K562 (cell line): ENCODE data around the gene SLC36A3. TPM values are rescaled to one million over a fixed set of nuclear protein-coding genes. Genes with fewer than 3 reads are reported as not detected.

Source experiments
- ATAC-seq: fragments of 200-7000 bp; cut with Tn5 transposase; 3 replicates; pipeline ENCODE4 v1.9.1; 2020; ENCODE audit warnings: moderate library complexity
- BruUV-seq: library from RNA; stranded (reverse); fragments of 400-500 nt; replicated peaks from 2 replicates; lab custom pipeline; 2021; lab: Mats Ljungman, UMichigan
- CTCF ChIA-PET: fragments of 300-600 bp; formaldehyde crosslinking; extraction: SDS; loops from one replicate; lab custom pipeline; 2021; ENCODE audit warnings: low intra/inter-chr PET ratio; lab: Yijun Ruan, JAX
- POLR2A ChIA-PET: fragments of 300-600, 350-650 bp; sonication (Branson Sonifier 250); formaldehyde crosslinking; extraction: SDS; loops from one replicate; lab custom pipeline; 2021; ENCODE audit warnings: antibody characterized with exemption, inconsistent platforms; lab: Yijun Ruan, JAX
- DNase-seq, 4 experiments: peaks; one replicate each; pipeline versions ENCODE4 v3.0.0 to v3.0.0-alpha.2; 2011 to 2018; ENCODE audit warnings: low spot score in 3 of 4, mixed read lengths in 3 of 4; ENCODE audit errors: extremely low read depth in 1 of 4
- FAIRE-seq: peaks from 2 replicates; lab custom pipeline; 2011; peaks lifted over from hg19 to GRCh38; lab: Jason Lieb, UNC
- H2AFZ ChIP-seq: 2 replicates; pipeline ENCODE4 v1.6.0; 2011; ENCODE audit warnings: low read depth, low read length, control low read depth, inconsistent platforms
- H3K27ac ChIP-seq: fragments of 200-600 bp; 3 replicates; pipeline ENCODE4 v1.8.0; 2011; ENCODE audit warnings: low read depth, mild to moderate bottlenecking, control low read depth, inconsistent platforms, low read length, moderate library complexity, mixed read lengths; ENCODE audit errors: extremely low read depth
- H3K27me3 ChIP-seq, 2 experiments: fragments of 300-600 bp in 1 of 2; 2 replicates in 1 of 2; 3 replicates in 1 of 2; pipeline versions ENCODE4 v1.6.0 to v1.8.0; 2011; ENCODE audit warnings: inconsistent platforms in 2 of 2, low read length in 2 of 2, mild to moderate bottlenecking in 1 of 2, mixed read lengths in 1 of 2, moderate library complexity in 1 of 2; ENCODE audit not compliant: control insufficient read depth in 2 of 2, insufficient read depth in 2 of 2
- H3K36me3 ChIP-seq: fragments of 300-600 bp; 3 replicates; pipeline ENCODE4 v1.8.0; 2011; ENCODE audit warnings: mild to moderate bottlenecking, low read length, inconsistent platforms; ENCODE audit not compliant: control insufficient read depth, insufficient read depth
- H3K4me1 ChIP-seq, 2 experiments: fragments of 200-600 bp in 1 of 2; replicated peaks in 1 of 2; 2 replicates in 1 of 2; 3 replicates in 1 of 2; pipeline versions ENCODE4 v1.5.1 to v1.8.0; 2011; ENCODE audit warnings: inconsistent platforms in 2 of 2, low read length in 2 of 2, mild to moderate bottlenecking in 1 of 2, mixed read lengths in 1 of 2, moderate library complexity in 1 of 2; ENCODE audit not compliant: control insufficient read depth in 2 of 2, insufficient read depth in 2 of 2
- H3K4me2 ChIP-seq: 2 replicates; pipeline ENCODE4 v1.6.1; 2011; ENCODE audit warnings: low read length, control low read depth, inconsistent platforms, mixed read lengths; ENCODE audit not compliant: insufficient read depth
- H3K4me3 ChIP-seq: fragments of 200-600 bp; sonication (generic), shearing (Covaris generic); 2 replicates; pipeline ENCODE4 v1.5.1; 2016; ENCODE audit warnings: control low read depth, inconsistent platforms
- H3K79me2 ChIP-seq: fragments of 200-600 bp; 3 replicates; pipeline ENCODE4 v1.8.0; 2011; ENCODE audit warnings: low read length, inconsistent platforms; ENCODE audit not compliant: control insufficient read depth, insufficient read depth
- H3K9ac ChIP-seq, 2 experiments: 2 replicates each; pipeline versions ENCODE4 v1.6.0 to v1.6.1; 2011; ENCODE audit warnings: low read depth in 2 of 2, low read length in 2 of 2, control low read depth in 1 of 2, inconsistent platforms in 1 of 2, mild to moderate bottlenecking in 1 of 2, mixed read lengths in 1 of 2; ENCODE audit not compliant: insufficient read depth in 1 of 2
- H3K9me1 ChIP-seq: one replicate; pipeline ENCODE4 v1.6.0; 2011; ENCODE audit warnings: inconsistent platforms, mild to moderate bottlenecking, low read length, moderate library complexity; ENCODE audit not compliant: control insufficient read depth, insufficient read depth
- H3K9me3 ChIP-seq: replicated peaks from 2 replicates; pipeline ENCODE4 v1.5.1; 2011; ENCODE audit warnings: low read depth, low read length, inconsistent platforms; ENCODE audit not compliant: control insufficient read depth, insufficient read depth
- H4K20me1 ChIP-seq: replicated peaks from 2 replicates; pipeline ENCODE4 v1.6.1; 2011; ENCODE audit warnings: low read length, inconsistent platforms, mixed read lengths; ENCODE audit not compliant: control insufficient read depth, insufficient read depth
- ASH1L ChIP-seq: fragments of 450-650 bp; IDR thresholded peaks from 2 replicates; pipeline ENCODE4 v1.6.1; 2018; ENCODE audit warnings: borderline replicate concordance, mild to moderate bottlenecking, low read depth; ENCODE audit not compliant: partially characterized antibody
- FUS ChIP-seq: fragments of 200-400 bp; formaldehyde crosslinking; optimal IDR thresholded peaks from 2 replicates; pipeline ENCODE3; 2017; ENCODE audit warnings: low read depth, low read length
- HNRNPUL1 ChIP-seq: fragments of 200-400 bp; formaldehyde crosslinking; IDR thresholded peaks from 2 replicates; pipeline ENCODE4 v1.6.1; 2017; ENCODE audit warnings: low read length
- LARP7 ChIP-seq: fragments of 450-650 bp; IDR thresholded peaks from 2 replicates; pipeline ENCODE4 v1.6.1; 2016
- NCOA2 ChIP-seq, 2 experiments: fragments of 450-650 bp; IDR thresholded peaks; 2 replicates each; pipeline ENCODE4 v1.6.1; 2018; ENCODE audit warnings: mild to moderate bottlenecking in 2 of 2, moderate library complexity in 1 of 2; ENCODE audit not compliant: partially characterized antibody in 2 of 2
- PHTF2 ChIP-seq: fragments of 250-450 bp; sonication (Bioruptor Pico); IDR thresholded peaks from 2 replicates; pipeline ENCODE4 v1.5.0; 2021; ENCODE audit warnings: mild to moderate bottlenecking
- SIN3A ChIP-seq, 2 experiments: fragments of 150-350 bp in 1 of 2; IDR thresholded peaks; 2 replicates each; pipeline ENCODE4 v1.6.1; 2011 to 2016; ENCODE audit warnings: borderline replicate concordance in 2 of 2, low read depth in 2 of 2, low read length in 2 of 2, mild to moderate bottlenecking in 2 of 2, moderate library complexity in 2 of 2; ENCODE audit not compliant: control insufficient read depth in 1 of 2
- SOX6 ChIP-seq: fragments of 450-650 bp; IDR thresholded peaks from 2 replicates; pipeline ENCODE4 v1.6.1; 2014; ENCODE audit warnings: mild to moderate bottlenecking
- SRSF1 ChIP-seq: fragments of 200-400 bp; formaldehyde crosslinking; IDR thresholded peaks from 2 replicates; pipeline ENCODE4 v1.6.1; 2017; ENCODE audit warnings: mild to moderate bottlenecking, low read depth, low read length, moderate library complexity
- TRIM28 ChIP-seq: fragments of 450-650 bp; IDR thresholded peaks from 2 replicates; pipeline ENCODE4 v1.6.1; 2017
- ZNF41 ChIP-seq: fragments of 250-450 bp; sonication (Bioruptor Pico); conservative IDR thresholded peaks from 2 replicates; pipeline ENCODE4 v1.4.0; 2020; ENCODE audit warnings: mild to moderate bottlenecking
- WGBS: fragments of 100-300 bp; shearing (Covaris generic); methylation state at CpG from one replicate; pipeline ENCODE4 v1.1.6; 2016; ENCODE audit warnings: low coverage, mixed read lengths; ENCODE audit not compliant: insufficient coverage; ENCODE audit errors: missing lambda C conversion rate; 5-methylcytosine and 5-hydroxymethylcytosine counted together
- in situ Hi-C: fragments of 300-500 bp; cut with MboI; formaldehyde crosslinking; loops from 4 replicates; pipeline ENCODE4 v1.15.0; 2018; ENCODE audit warnings: inconsistent platforms, mixed read lengths
- intact Hi-C: fragments of 100-400 bp; cut with micrococcal nuclease; formaldehyde crosslinking; loops from 2 replicates; pipeline ENCODE4 v1.14.2; 2022
- polyA plus RNA-seq, 8 experiments: library from polyadenylated mRNA; depleted of rRNA in 4 of 8; stranded (reverse) in 5 of 8; unstranded in 3 of 8; fragments of >200 nt; fragmentation: Nextera tagmentation in 2 of 8; fragmentation: Illumina TruSeq in 1 of 8; extraction: Ambion mirVana in 2 of 8; extraction: Trizol in 1 of 8; gene quantifications; 2 replicates each; pipeline versions ENCODE4 v1.2.1 to v1.2.3, GENCODE V29; 2011 to 2014; ENCODE audit warnings: inconsistent platforms in 1 of 8, missing spikeins in 1 of 8
- total RNA-seq, 7 experiments: library from RNA; depleted of rRNA in 6 of 7; stranded (reverse); fragments of >200 nt in 6 of 7; fragmentation: Illumina TruSeq in 2 of 7; extraction: Trizol in 2 of 7; gene quantifications; 2 replicates each; pipeline versions ENCODE4 v1.2.1 to v1.2.3, GENCODE V29; 2011 to 2021; ENCODE audit warnings: low replicate concordance in 1 of 7
- TF ChIP-seq, protein P1 (sequence below): IDR thresholded peaks from 2 replicates; pipeline ENCODE4 v1.6.1; 2014; ENCODE audit warnings: antibody characterized with exemption
- TF ChIP-seq, protein P2 (sequence below): fragments of 250-450 bp; sonication (Bioruptor Pico); IDR thresholded peaks from 2 replicates; pipeline ENCODE4 v1.8.0; 2021; ENCODE audit warnings: moderate library complexity, mild to moderate bottlenecking, inconsistent platforms
- TF ChIP-seq, protein P3 (sequence below): fragments of 450-650 bp; conservative IDR thresholded peaks from 2 replicates; pipeline ENCODE4 v1.6.1; 2016; ENCODE audit warnings: missing genetic modification characterization, low read depth, mild to moderate bottlenecking, missing compliant biosample characterization, moderate library complexity
- TF ChIP-seq, protein P4 (sequence below): fragments of 250-450 bp; sonication (Bioruptor Pico); IDR thresholded peaks from 2 replicates; pipeline ENCODE4 v1.9.0; 2021; ENCODE audit warnings: mild to moderate bottlenecking
- TF ChIP-seq, protein P5 (sequence below): IDR thresholded peaks from 2 replicates; pipeline ENCODE4 v1.6.1; 2011; ENCODE audit warnings: borderline replicate concordance, low read depth, mild to moderate bottlenecking, moderate library complexity, low read length; ENCODE audit not compliant: insufficient read depth, poor library complexity, severe bottlenecking

Gene SLC36A3
- total and polyA plus RNA-seq, 9 of the 15 experiments (the other 6 are each of a cell fraction or from before 2014, with no cell fraction given): not detected

DNA sequence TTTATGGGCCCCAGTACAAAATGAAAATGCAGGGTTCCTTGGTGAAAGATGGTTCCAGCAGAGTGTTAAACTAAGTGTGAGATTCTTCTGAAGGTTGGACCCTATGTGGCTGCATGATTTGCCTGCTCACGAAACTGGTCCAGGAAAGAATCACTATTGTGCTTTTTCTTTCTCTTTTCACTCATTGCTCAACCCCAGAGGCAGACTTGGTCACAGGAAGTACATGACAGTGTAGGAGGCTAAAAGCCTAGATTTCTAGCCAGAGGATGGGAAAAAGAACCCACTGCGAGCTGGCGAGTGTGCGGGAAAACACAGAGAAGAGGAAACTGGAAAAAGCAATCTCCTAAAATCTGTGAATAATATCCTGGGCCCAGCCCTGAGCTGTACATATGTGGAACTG, 25.2 kb upstream of the SLC36A3 start:
- DNase-seq: no peak
- no peak for TF ChIP-seq SIN3A (IDR thresholded peaks at IDR 0.05; ENCODE audit: borderline replicate concordance in 2 of 2, control insufficient read depth in 1 of 2, low read depth in 2 of 2, low read length in 2 of 2)
- no peak for TF ChIP-seq NCOA2 (IDR thresholded peaks at IDR 0.05; ENCODE audit: partially characterized antibody in 2 of 2)
- no peak for TF ChIP-seq SOX6
- TF ChIP-seq LARP7: no peak
- no peak for TF ChIP-seq ASH1L
- no peak for TF ChIP-seq TRIM28
- no peak for TF ChIP-seq ZNF41 (CRISPR knock-in tag)
- TF ChIP-seq, protein P1, sequence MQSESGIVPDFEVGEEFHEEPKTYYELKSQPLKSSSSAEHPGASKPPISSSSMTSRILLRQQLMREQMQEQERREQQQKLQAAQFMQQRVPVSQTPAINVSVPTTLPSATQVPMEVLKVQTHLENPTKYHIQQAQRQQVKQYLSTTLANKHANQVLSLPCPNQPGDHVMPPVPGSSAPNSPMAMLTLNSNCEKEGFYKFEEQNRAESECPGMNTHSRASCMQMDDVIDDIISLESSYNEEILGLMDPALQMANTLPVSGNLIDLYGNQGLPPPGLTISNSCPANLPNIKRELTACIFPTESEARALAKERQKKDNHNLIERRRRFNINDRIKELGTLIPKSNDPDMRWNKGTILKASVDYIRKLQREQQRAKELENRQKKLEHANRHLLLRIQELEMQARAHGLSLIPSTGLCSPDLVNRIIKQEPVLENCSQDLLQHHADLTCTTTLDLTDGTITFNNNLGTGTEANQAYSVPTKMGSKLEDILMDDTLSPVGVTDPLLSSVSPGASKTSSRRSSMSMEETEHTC: no peak
- TF ChIP-seq, protein P2, sequence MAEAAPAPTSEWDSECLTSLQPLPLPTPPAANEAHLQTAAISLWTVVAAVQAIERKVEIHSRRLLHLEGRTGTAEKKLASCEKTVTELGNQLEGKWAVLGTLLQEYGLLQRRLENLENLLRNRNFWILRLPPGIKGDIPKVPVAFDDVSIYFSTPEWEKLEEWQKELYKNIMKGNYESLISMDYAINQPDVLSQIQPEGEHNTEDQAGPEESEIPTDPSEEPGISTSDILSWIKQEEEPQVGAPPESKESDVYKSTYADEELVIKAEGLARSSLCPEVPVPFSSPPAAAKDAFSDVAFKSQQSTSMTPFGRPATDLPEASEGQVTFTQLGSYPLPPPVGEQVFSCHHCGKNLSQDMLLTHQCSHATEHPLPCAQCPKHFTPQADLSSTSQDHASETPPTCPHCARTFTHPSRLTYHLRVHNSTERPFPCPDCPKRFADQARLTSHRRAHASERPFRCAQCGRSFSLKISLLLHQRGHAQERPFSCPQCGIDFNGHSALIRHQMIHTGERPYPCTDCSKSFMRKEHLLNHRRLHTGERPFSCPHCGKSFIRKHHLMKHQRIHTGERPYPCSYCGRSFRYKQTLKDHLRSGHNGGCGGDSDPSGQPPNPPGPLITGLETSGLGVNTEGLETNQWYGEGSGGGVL (CRISPR knock-in tag): no peak
- TF ChIP-seq, protein P3, sequence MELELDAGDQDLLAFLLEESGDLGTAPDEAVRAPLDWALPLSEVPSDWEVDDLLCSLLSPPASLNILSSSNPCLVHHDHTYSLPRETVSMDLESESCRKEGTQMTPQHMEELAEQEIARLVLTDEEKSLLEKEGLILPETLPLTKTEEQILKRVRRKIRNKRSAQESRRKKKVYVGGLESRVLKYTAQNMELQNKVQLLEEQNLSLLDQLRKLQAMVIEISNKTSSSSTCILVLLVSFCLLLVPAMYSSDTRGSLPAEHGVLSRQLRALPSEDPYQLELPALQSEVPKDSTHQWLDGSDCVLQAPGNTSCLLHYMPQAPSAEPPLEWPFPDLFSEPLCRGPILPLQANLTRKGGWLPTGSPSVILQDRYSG: no peak
- no peak for TF ChIP-seq HNRNPUL1
- TF ChIP-seq PHTF2 (CRISPR knock-in tag): no peak
- no peak for TF ChIP-seq FUS
- no peak for TF ChIP-seq SRSF1
- TF ChIP-seq, protein P4, sequence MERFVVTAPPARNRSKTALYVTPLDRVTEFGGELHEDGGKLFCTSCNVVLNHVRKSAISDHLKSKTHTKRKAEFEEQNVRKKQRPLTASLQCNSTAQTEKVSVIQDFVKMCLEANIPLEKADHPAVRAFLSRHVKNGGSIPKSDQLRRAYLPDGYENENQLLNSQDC (CRISPR knock-in tag): no peak
- TF ChIP-seq, protein P5, sequence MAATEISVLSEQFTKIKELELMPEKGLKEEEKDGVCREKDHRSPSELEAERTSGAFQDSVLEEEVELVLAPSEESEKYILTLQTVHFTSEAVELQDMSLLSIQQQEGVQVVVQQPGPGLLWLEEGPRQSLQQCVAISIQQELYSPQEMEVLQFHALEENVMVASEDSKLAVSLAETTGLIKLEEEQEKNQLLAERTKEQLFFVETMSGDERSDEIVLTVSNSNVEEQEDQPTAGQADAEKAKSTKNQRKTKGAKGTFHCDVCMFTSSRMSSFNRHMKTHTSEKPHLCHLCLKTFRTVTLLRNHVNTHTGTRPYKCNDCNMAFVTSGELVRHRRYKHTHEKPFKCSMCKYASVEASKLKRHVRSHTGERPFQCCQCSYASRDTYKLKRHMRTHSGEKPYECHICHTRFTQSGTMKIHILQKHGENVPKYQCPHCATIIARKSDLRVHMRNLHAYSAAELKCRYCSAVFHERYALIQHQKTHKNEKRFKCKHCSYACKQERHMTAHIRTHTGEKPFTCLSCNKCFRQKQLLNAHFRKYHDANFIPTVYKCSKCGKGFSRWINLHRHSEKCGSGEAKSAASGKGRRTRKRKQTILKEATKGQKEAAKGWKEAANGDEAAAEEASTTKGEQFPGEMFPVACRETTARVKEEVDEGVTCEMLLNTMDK: no peak
- CTCF ChIA-PET: no interaction called here
- no peak overlapping the region for H3K4me2 ChIP-seq
- no peaks in the 10 kb centered on the region for H3K9me3 ChIP-seq
- no peaks in the 10 kb centered on the region; the same call in 1 of the 2 replicates for H4K20me1 ChIP-seq
- peaks cover 3 to 11% of the 10 kb centered on the region in 2 experiments; a peak in 4 of 5 replicates for H3K27me3 ChIP-seq
- H2AFZ ChIP-seq: no peak overlapping the region
- H3K27ac ChIP-seq: no peak overlapping the region
- no peaks in the 10 kb centered on the region for H3K36me3 ChIP-seq
- intact Hi-C loops (no loop called here), in situ Hi-C loops (no loop called here)
- no peaks in the 10 kb centered on the region for H3K4me1 ChIP-seq
- no peak overlapping the region for H3K9ac ChIP-seq
- no TSS peak for BruUV-seq
- POLR2A ChIA-PET: interaction anchor here (1.0 kb wide), 1 partner anchor 12 kb away, joined by 3 read pairs; no protein-coding TSS in a partner anchor
- H3K9me1 ChIP-seq: no peaks in the 10 kb centered on the region
- FAIRE-seq: no peak
- H3K4me3 ChIP-seq: no peak overlapping the region
- 5% methylated on average over 4 of the region's 4 CpGs for WGBS
- H3K79me2 ChIP-seq: no peaks in the 10 kb centered on the region
- no peak for ATAC-seq
